Measurements from ENCODE around the gene ZNF620.

Gene ZNF620

DNA sequence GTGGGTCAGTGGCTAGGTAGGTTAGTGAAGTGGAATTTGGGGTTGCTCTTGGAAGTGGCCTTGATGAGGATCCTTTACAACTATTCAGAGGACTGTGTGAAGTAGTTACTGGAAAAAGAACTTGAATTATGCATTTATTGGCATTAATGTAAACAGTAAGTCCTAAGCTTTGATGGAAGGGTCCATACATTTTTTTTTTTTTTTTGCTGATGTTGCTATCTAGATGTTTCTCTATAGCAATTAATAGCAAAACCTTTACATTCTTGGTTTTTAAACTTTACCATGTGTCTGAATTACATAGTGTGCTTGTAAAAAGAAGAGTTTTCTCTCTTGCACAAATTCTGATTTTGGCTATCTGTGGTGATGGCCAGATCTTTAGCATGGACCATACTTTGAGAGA, 28.4 kb downstream of the ZNF620 start:
- Histone ChIP-seq H3K27ac (ENCODE audit: low read length) (no peak overlapping the region), H3F3A (ENCODE audit: insufficient read depth, low read length) (no peaks in the 10 kb centered on the region), H3K9me3 (replicated peaks; ENCODE audit: insufficient read depth, low read length) (no peaks in the 10 kb centered on the region), H3K79me2 (ENCODE audit: low read length) (no peaks in the 10 kb centered on the region), H3K4me3 (ENCODE audit: low read length) (no peak overlapping the region), H3K4me1 (ENCODE audit: low read length) (no peaks in the 10 kb centered on the region), H3K27me3 (replicated peaks; ENCODE audit: insufficient read depth, low read length) (no peaks in the 10 kb centered on the region), H3K9ac (ENCODE audit: low read length) (no peak overlapping the region), H3K36me3 (replicated peaks; ENCODE audit: insufficient read depth, low read length) (0 out of 2 replicates have a peak, but pooled peaks cover 5% of the 10 kb centered on the region), H4K20me1 (ENCODE audit: insufficient read depth, low read length) (no peaks in the 10 kb centered on the region), H2AFZ (ENCODE audit: low read length) (no peak overlapping the region), H3K9me2 (replicated peaks; ENCODE audit: insufficient read depth, low read length) (no peaks in the 10 kb centered on the region), H3K4me2 (ENCODE audit: low read depth, low read length) (no peak overlapping the region)
- DNase-seq: no peak
- TF ChIP-seq EZH2phosphoT487 (IDR thresholded peaks at IDR 0.05; ENCODE audit: low read length): no peak
- TF ChIP-seq CTCF (IDR thresholded peaks at IDR 0.05; ENCODE audit: low read length): no peak
- no peak for TF ChIP-seq EZH2 (optimal IDR thresholded peaks at IDR 0.05; ENCODE audit: low read depth, low read length)

DNA sequence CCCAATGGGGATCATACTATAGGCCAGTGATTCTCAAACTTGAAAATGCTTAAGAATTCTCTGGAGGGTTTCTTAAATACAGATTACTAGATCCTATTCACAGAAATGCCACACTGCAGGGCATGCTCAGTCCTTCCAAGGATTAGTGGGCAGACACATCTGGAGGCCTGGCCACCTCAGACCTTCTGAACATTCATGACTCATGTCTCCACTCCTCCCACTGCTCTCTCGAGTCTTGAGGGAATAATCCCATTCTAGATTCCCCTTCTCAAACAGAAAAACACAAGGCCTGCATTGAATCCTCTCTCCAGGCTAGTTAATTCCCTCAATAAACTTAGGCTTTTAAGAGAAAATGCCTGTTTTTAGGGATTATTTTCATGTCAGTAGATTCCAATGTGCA, 41.0 kb downstream of the ZNF620 start:
- Histone ChIP-seq H2AFZ (ENCODE audit: low read length) (no peak overlapping the region), H3K9ac (ENCODE audit: low read length) (no peak overlapping the region), H3F3A (ENCODE audit: insufficient read depth, low read length) (no peaks in the 10 kb centered on the region), H3K9me3 (replicated peaks; ENCODE audit: insufficient read depth, low read length) (no peaks in the 10 kb centered on the region), H3K4me1 (ENCODE audit: low read length) (no peaks in the 10 kb centered on the region), H3K4me2 (ENCODE audit: low read depth, low read length) (no peak overlapping the region), H3K27ac (ENCODE audit: low read length) (no peak overlapping the region), H3K9me2 (replicated peaks; ENCODE audit: insufficient read depth, low read length) (no peaks in the 10 kb centered on the region), H4K20me1 (ENCODE audit: insufficient read depth, low read length) (no peaks in the 10 kb centered on the region), H3K36me3 (replicated peaks; ENCODE audit: insufficient read depth, low read length) (no peaks in the 10 kb centered on the region), H3K79me2 (ENCODE audit: low read length) (no peaks in the 10 kb centered on the region), H3K4me3 (ENCODE audit: low read length) (no peak overlapping the region), H3K27me3 (replicated peaks; ENCODE audit: insufficient read depth, low read length) (no peaks in the 10 kb centered on the region)
- DNase-seq: no peak
- no peak for TF ChIP-seq CTCF (IDR thresholded peaks at IDR 0.05; ENCODE audit: low read length)
- TF ChIP-seq EZH2 (optimal IDR thresholded peaks at IDR 0.05; ENCODE audit: low read depth, low read length): no peak
- TF ChIP-seq EZH2phosphoT487 (IDR thresholded peaks at IDR 0.05; ENCODE audit: low read length): no peak

- H4K20me1 ChIP-seq (ENCODE audit: insufficient read depth, low read length): no peaks in the 10 kb centered on the region
- no peaks in the 10 kb centered on the region for H3F3A ChIP-seq (ENCODE audit: insufficient read depth, low read length)
- no peak overlapping the region for H3K4me3 ChIP-seq (ENCODE audit: low read length)
- H3K36me3 ChIP-seq (replicated peaks; ENCODE audit: insufficient read depth, low read length): no peaks in the 10 kb centered on the region
- no peak overlapping the region for H3K4me2 ChIP-seq (ENCODE audit: low read depth, low read length)
- H3K79me2 ChIP-seq (ENCODE audit: low read length): no peaks in the 10 kb centered on the region
- no peak for DNase-seq
- H3K4me1 ChIP-seq (ENCODE audit: low read length): no peaks in the 10 kb centered on the region
- no peak for TF ChIP-seq CTCF (IDR thresholded peaks at IDR 0.05; ENCODE audit: low read length)
- TF ChIP-seq EZH2phosphoT487 (IDR thresholded peaks at IDR 0.05; ENCODE audit: low read length): no peak
- TF ChIP-seq EZH2 (optimal IDR thresholded peaks at IDR 0.05; ENCODE audit: low read depth, low read length): no peak
- no peak overlapping the region for H2AFZ ChIP-seq (ENCODE audit: low read length)
- no peak overlapping the region for H3K9ac ChIP-seq (ENCODE audit: low read length)
- H3K9me2 ChIP-seq (replicated peaks; ENCODE audit: insufficient read depth, low read length): no peaks in the 10 kb centered on the region
- no peaks in the 10 kb centered on the region for H3K27me3 ChIP-seq (replicated peaks; ENCODE audit: insufficient read depth, low read length)
- no peak overlapping the region for H3K27ac ChIP-seq (ENCODE audit: low read length)
- no peaks in the 10 kb centered on the region for H3K9me3 ChIP-seq (replicated peaks; ENCODE audit: insufficient read depth, low read length)
Observed at GRCh38 chr3:40550167-40550566, 44.3 kb downstream of the ZNF620 start.
